Activated CD8-positive, alpha-beta T cell treated with anti-CD3 and anti-CD28 coated beads for 36 hours (primary cell): Measurements from ENCODE around the gene ILF2. TPM values are rescaled to one million over a fixed set of nuclear protein-coding genes. Genes with fewer than 3 reads are reported as not detected.

ENCODE experiments used
- ATAC-seq: fragments of 200-7000 bp; cut with Tn5 transposase; one replicate; pipeline ENCODE4 v1.10.0; 2021; ENCODE audit warnings: mild to moderate bottlenecking, moderate library complexity
- CTCF ChIA-PET: fragments of 350-600 bp; sonication (Branson Sonifier 250); formaldehyde crosslinking; loops from one replicate; lab custom pipeline; 2021; ENCODE audit warnings: antibody characterized with exemption; lab: Charles Lee
- POLR2A ChIA-PET: fragments of 350-600 bp; sonication (Branson Sonifier 250); formaldehyde crosslinking; loops from one replicate; lab custom pipeline; 2021; ENCODE audit warnings: antibody characterized with exemption; lab: Charles Lee
- DNase-seq: peaks from one replicate; pipeline ENCODE4 v3.0.0-alpha.2; 2020
- H3K27ac Mint-ChIP-seq: one replicate; pipeline ENCODE4 v1.8.0; 2021; ENCODE audit warnings: mild to moderate bottlenecking, mixed read lengths
- H3K27me3 Mint-ChIP-seq: one replicate; pipeline ENCODE4 v1.8.0; 2021; ENCODE audit warnings: mixed read lengths
- H3K36me3 Mint-ChIP-seq: one replicate; pipeline ENCODE4 v1.8.0; 2021; ENCODE audit warnings: low read depth, mixed read lengths
- H3K4me1 Mint-ChIP-seq: one replicate; pipeline ENCODE4 v1.8.0; 2021; ENCODE audit warnings: low read depth, mixed read lengths
- H3K4me3 Mint-ChIP-seq: one replicate; pipeline ENCODE4 v1.8.0; 2021; ENCODE audit warnings: mild to moderate bottlenecking, moderate library complexity, mixed read lengths
- H3K9me3 Mint-ChIP-seq: one replicate; pipeline ENCODE4 v1.8.0; 2021; ENCODE audit warnings: mixed read lengths
- intact Hi-C: fragments of 100-400 bp; cut with micrococcal nuclease; formaldehyde crosslinking; loops from one replicate; pipeline ENCODE4 v1.10.0; 2022
- total RNA-seq, 2 experiments: library from RNA; stranded (reverse); gene quantifications; one replicate each; pipeline ENCODE4 v1.2.3, GENCODE V29; 2021
- TF ChIP-seq, protein P1 (sequence below): fragments of 200-600 bp; IDR thresholded peaks from one replicate; pipeline ENCODE4 v1.8.0; 2022; ENCODE audit warnings: antibody characterized with exemption, mild to moderate bottlenecking

Gene ILF2
- total RNA-seq, 2 experiments from 2014 or later: 328 to 333 TPM

GRCh38 chr1:153627715-153628626 is 42.8 kb downstream of the ILF2 start, which contains the start of gene S100A1:
S100A1 (plus strand) TSS chr1:153628434; CDS start chr1:153630522, 2,088 bp downstream.
- ChIA-PET POLR2A (interaction anchor here (1.1 to 1.3 kb wide), 3 partner anchors 18 to 88 kb away, joined by 3 read pairs; partner anchors contain the start of gene S100A5), CTCF (interaction anchor here (0.9 to 6.4 kb wide), 12 partner anchors 11 to 322 kb away, joined by 3 to 60 read pairs (median 6); partner anchors contain the start of gene S100A14)
- Mint-ChIP-seq H3K27me3 (peaks cover 9% of the 10 kb centered on the region), H3K36me3 (peaks cover 1% of the 10 kb centered on the region), H3K4me3 (no peak within 1 kb of the TSS), H3K27ac (no peak within 1 kb of the TSS), H3K4me1 (peaks cover 17% of the 10 kb centered on the region), H3K9me3 (no peaks in the 10 kb centered on the region)
- DNase-seq (no peak), ATAC-seq (no peak)
- TF ChIP-seq, protein P1, sequence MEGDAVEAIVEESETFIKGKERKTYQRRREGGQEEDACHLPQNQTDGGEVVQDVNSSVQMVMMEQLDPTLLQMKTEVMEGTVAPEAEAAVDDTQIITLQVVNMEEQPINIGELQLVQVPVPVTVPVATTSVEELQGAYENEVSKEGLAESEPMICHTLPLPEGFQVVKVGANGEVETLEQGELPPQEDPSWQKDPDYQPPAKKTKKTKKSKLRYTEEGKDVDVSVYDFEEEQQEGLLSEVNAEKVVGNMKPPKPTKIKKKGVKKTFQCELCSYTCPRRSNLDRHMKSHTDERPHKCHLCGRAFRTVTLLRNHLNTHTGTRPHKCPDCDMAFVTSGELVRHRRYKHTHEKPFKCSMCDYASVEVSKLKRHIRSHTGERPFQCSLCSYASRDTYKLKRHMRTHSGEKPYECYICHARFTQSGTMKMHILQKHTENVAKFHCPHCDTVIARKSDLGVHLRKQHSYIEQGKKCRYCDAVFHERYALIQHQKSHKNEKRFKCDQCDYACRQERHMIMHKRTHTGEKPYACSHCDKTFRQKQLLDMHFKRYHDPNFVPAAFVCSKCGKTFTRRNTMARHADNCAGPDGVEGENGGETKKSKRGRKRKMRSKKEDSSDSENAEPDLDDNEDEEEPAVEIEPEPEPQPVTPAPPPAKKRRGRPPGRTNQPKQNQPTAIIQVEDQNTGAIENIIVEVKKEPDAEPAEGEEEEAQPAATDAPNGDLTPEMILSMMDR: peak; percentile 58
- intact Hi-C loops: no loop called here

GRCh38 chr1:153626904-153627714 is 43.7 kb downstream of the ILF2 start, which contains the start of gene S100A13:
S100A13 (minus strand) TSS chr1:153627505; CDS start chr1:153626472, 1,033 bp downstream.
- CTCF ChIA-PET: interaction anchor here (1.0 to 6.4 kb wide), 12 partner anchors 10 to 323 kb away, joined by 3 to 60 read pairs (median 4); partner anchors contain the start of gene S100A14
- Mint-ChIP-seq H3K27me3 (peaks cover 9% of the 10 kb centered on the region), H3K4me3 (no peak within 1 kb of the TSS), H3K27ac (no peak within 1 kb of the TSS), H3K9me3 (no peaks in the 10 kb centered on the region), H3K4me1 (peaks cover 14% of the 10 kb centered on the region), H3K36me3 (no peaks in the 10 kb centered on the region)
- peak; percentile 63 for ATAC-seq
- TF ChIP-seq, protein P1: no peak
- POLR2A ChIA-PET: interaction anchor here (1.2 to 1.6 kb wide), 3 partner anchors 9 to 87 kb away, joined by 3 read pairs; partner anchors contain the start of gene S100A5
- DNase-seq: peak; percentile 44
- intact Hi-C loops: no loop called here

GRCh38 chr1:153626477-153626903 is 44.3 kb downstream of the ILF2 start:
- CTCF ChIA-PET: interaction anchor here (1.5 to 6.4 kb wide), 7 partner anchors 9 to 116 kb away, joined by 4 to 60 read pairs (median 7); partner anchors contain the start of gene S100A14

GRCh38 chr1:153624965-153625611 is 45.7 kb downstream of the ILF2 start:
- ChIA-PET POLR2A (no interaction called here), CTCF (interaction anchor here (1.1 kb wide), 1 partner anchor 114 kb away, joined by 3 read pairs; no protein-coding TSS in a partner anchor)
- no peak for ATAC-seq
- Mint-ChIP-seq H3K4me1 (peaks cover 2% of the 10 kb centered on the region), H3K27ac (no peak overlapping the region), H3K27me3 (peaks cover 9% of the 10 kb centered on the region), H3K9me3 (no peaks in the 10 kb centered on the region), H3K4me3 (no peak overlapping the region), H3K36me3 (no peaks in the 10 kb centered on the region)
- no peak for DNase-seq
- intact Hi-C loops: no loop called here
- TF ChIP-seq, protein P1: no peak

More at GRCh38 chr1:153626477-153626903, 44.3 kb downstream of the ILF2 start:
- intact Hi-C loops: no loop called here
- POLR2A ChIA-PET: interaction anchor here (1.3 to 1.6 kb wide), 2 partner anchors 8 to 19 kb away, joined by 3 read pairs; no protein-coding TSS in a partner anchor
- Mint-ChIP-seq H3K27me3 (peaks cover 9% of the 10 kb centered on the region), H3K9me3 (no peaks in the 10 kb centered on the region), H3K4me3 (no peak overlapping the region), H3K36me3 (no peaks in the 10 kb centered on the region), H3K4me1 (peaks cover 9% of the 10 kb centered on the region), H3K27ac (no peak overlapping the region)
- DNase-seq: no peak
- TF ChIP-seq, protein P1: no peak
- no peak for ATAC-seq
